CD4-positive, alpha-beta memory T cell (primary cell): Measurements from ENCODE around the gene RABGGTA. TPM values are rescaled to one million over a fixed set of nuclear protein-coding genes. Genes with fewer than 3 reads are reported as not detected.

Source experiments
- CTCF ChIA-PET: fragments of 350-600 bp; sonication (Branson Sonifier 250); formaldehyde crosslinking; loops from one replicate; lab custom pipeline; 2021; ENCODE audit warnings: inconsistent platforms; ENCODE audit not compliant: partially characterized antibody; lab: Charles Lee
- POLR2A ChIA-PET: fragments of 350-600 bp; sonication (Branson Sonifier 250); formaldehyde crosslinking; loops from one replicate; lab custom pipeline; 2021; ENCODE audit not compliant: partially characterized antibody; lab: Charles Lee
- DNase-seq, 5 donors: peaks; one replicate each; pipeline versions ENCODE4 v3.0.0 to v3.0.0-alpha.2; 2020 to 2022; ENCODE audit warnings: mixed read lengths in 1 of 5
- H3K27ac ChIP-seq: one replicate; pipeline ENCODE4 v1.7.0; 2013; ENCODE audit warnings: low read depth, low read length
- H3K27me3 ChIP-seq: 2 replicates; pipeline ENCODE4 v1.7.0; 2013; ENCODE audit warnings: mild to moderate bottlenecking, low read length, moderate library complexity; ENCODE audit not compliant: insufficient read depth
- H3K36me3 ChIP-seq: 2 replicates; pipeline ENCODE4 v1.7.0; 2013; ENCODE audit warnings: mild to moderate bottlenecking, low read length, moderate library complexity; ENCODE audit not compliant: insufficient read depth
- H3K4me1 ChIP-seq: 2 replicates; pipeline ENCODE4 v1.7.0; 2013; ENCODE audit warnings: mild to moderate bottlenecking, low read length, moderate library complexity; ENCODE audit not compliant: insufficient read depth
- H3K4me3 ChIP-seq, 2 donors: one replicate each; pipeline ENCODE4 v1.7.0; 2013; ENCODE audit warnings: low read length in 2 of 2, mild to moderate bottlenecking in 1 of 2
- H3K9me3 ChIP-seq, 2 donors: one replicate each; pipeline ENCODE4 v1.7.0; 2013; ENCODE audit warnings: low read length in 2 of 2, control low read depth in 1 of 2; ENCODE audit not compliant: control insufficient read depth in 1 of 2
- H3K27ac Mint-ChIP-seq, 7 donors: one replicate each; pipeline ENCODE4 v1.8.0; 2020 to 2021; ENCODE audit warnings: mixed read lengths in 7 of 7, mild to moderate bottlenecking in 6 of 7, inconsistent platforms in 3 of 7, moderate library complexity in 3 of 7
- H3K27me3 Mint-ChIP-seq, 2 donors: one replicate each; pipeline ENCODE4 v1.8.0; 2020 to 2021; ENCODE audit warnings: mixed read lengths in 2 of 2
- H3K36me3 Mint-ChIP-seq, 2 donors: one replicate each; pipeline ENCODE4 v1.8.0; 2020 to 2021; ENCODE audit warnings: mixed read lengths in 2 of 2, inconsistent platforms in 1 of 2, mild to moderate bottlenecking in 1 of 2
- H3K4me1 Mint-ChIP-seq, 4 donors: one replicate each; pipeline ENCODE4 v1.8.0; 2020 to 2021; ENCODE audit warnings: mixed read lengths in 4 of 4, mild to moderate bottlenecking in 1 of 4
- H3K4me3 Mint-ChIP-seq, 8 donors: one replicate each; pipeline ENCODE4 v1.8.0; 2020 to 2021; ENCODE audit warnings: mixed read lengths in 8 of 8, mild to moderate bottlenecking in 7 of 8, moderate library complexity in 6 of 8, inconsistent platforms in 3 of 8
- H3K9me3 Mint-ChIP-seq, 8 donors: one replicate each; pipeline ENCODE4 v1.8.0; 2020 to 2021; ENCODE audit warnings: mixed read lengths in 8 of 8, mild to moderate bottlenecking in 5 of 8, inconsistent platforms in 3 of 8, moderate library complexity in 1 of 8
- intact Hi-C: fragments of 100-400 bp; cut with micrococcal nuclease; formaldehyde crosslinking; loops from one replicate; pipeline ENCODE4 v1.15.1; 2023
- polyA plus RNA-seq, 2 donors: library from polyadenylated mRNA; unstranded; fragments of 300-500 nt; fragmentation: Illumina TruSeq; gene quantifications; one replicate each; pipeline ENCODE4 v1.2.3, GENCODE V29; 2021
- total RNA-seq, 2 experiments: library from RNA; stranded (reverse); gene quantifications; one replicate each; pipeline ENCODE4 v1.2.3, GENCODE V29; 2021

Gene RABGGTA
- total and polyA plus RNA-seq, 4 experiments from 2014 or later, result 22.9 to 62.5 (median 44.0) TPM

GRCh38 chr14:24273422-24273998, 2.1 kb upstream of the RABGGTA start:
- Histone ChIP-seq H3K4me1 (peaks cover 36% of the 10 kb centered on the region), H3K27ac (peak overlapping the region; percentile 58), H3K27me3 (no peaks in the 10 kb centered on the region), H3K36me3 (peaks cover 4% of the 10 kb centered on the region), H3K9me3 (no peaks in the 10 kb centered on the region), H3K4me3 (no peak overlapping the region)
- H3K9me3 Mint-ChIP-seq, result no peaks in the 10 kb centered on the region
- intact Hi-C loops, result no loop called here
- peak overlapping the region in 3 of 8 donors; percentile 32 to 59 (median 57) for H3K4me3 Mint-ChIP-seq
- no peaks in the 10 kb centered on the region for H3K27me3 Mint-ChIP-seq
- DNase-seq, result no peak
- peak overlapping the region; percentile 88 to 100 (median 98) for H3K27ac Mint-ChIP-seq
- H3K4me1 Mint-ChIP-seq, result peaks cover 32 to 62% (median 48%) of the 10 kb centered on the region in 4 donors
- H3K36me3 Mint-ChIP-seq, result peaks cover 9 to 13% of the 10 kb centered on the region in 2 donors
- ChIA-PET POLR2A (interaction anchor here (0.6 to 6.8 kb wide), 7 partner anchors 10 to 73 kb away, joined by 3 to 82 read pairs (median 3); partner anchors contain the start of genes CIDEB, DHRS1, LTB4R and LTB4R2), CTCF (interaction anchor here (1.0 to 3.9 kb wide), 9 partner anchors 22 to 159 kb away, joined by 3 to 23 read pairs (median 5); partner anchors contain the start of genes CIDEB, LTB4R and TINF2)

GRCh38 chr14:24272467-24272866, 1.1 kb upstream of the RABGGTA start:
- POLR2A ChIA-PET, result interaction anchor here (0.6 to 6.8 kb wide), 20 partner anchors 10 to 1170 kb away, joined by 3 to 128 read pairs (median 16); partner anchors contain the start of genes CBLN3, CHMP4A, CIDEB and DCAF11
- intact Hi-C loops, result no loop called here
- no peaks in the 10 kb centered on the region for H3K9me3 Mint-ChIP-seq

GRCh38 chr14:24271834-24272263, 452 bp upstream of the RABGGTA start:
- H3K27me3 ChIP-seq, result no peaks in the 10 kb centered on the region
- intact Hi-C loops, result loop anchor here (1.0 to 2.0 kb wide), 10 partner anchors 25 to 158 kb away; partner anchors contain the start of genes CBLN3, DCAF11, GMPR2 and KHNYN
- Mint-ChIP-seq H3K27ac (peak overlapping the region; percentile 91 to 100 (median 99)), H3K36me3 (peaks cover 16 to 25% of the 10 kb centered on the region in 2 donors), H3K9me3 (no peaks in the 10 kb centered on the region), H3K4me3 (peak overlapping the region; percentile 81 to 94 (median 90)), H3K4me1 (peaks cover 24 to 50% (median 42%) of the 10 kb centered on the region in 4 donors), H3K27me3 (no peaks in the 10 kb centered on the region)
- no peak for DNase-seq
- peaks cover 13% of the 10 kb centered on the region for H3K36me3 ChIP-seq
- peak overlapping the region; percentile 39 to 64 for H3K4me3 ChIP-seq
- H3K27ac ChIP-seq, result peak overlapping the region; percentile 94
- no peaks in the 10 kb centered on the region for H3K9me3 ChIP-seq
- ChIA-PET POLR2A (interaction anchor here (0.6 to 6.8 kb wide), 28 partner anchors 8 to 1169 kb away, joined by 3 to 128 read pairs (median 7); partner anchors contain the start of genes CBLN3, CHMP4A, CIDEB and DCAF11), CTCF (interaction anchor here (0.8 to 6.5 kb wide), 12 partner anchors 9 to 165 kb away, joined by 3 to 84 read pairs (median 14); partner anchors contain the start of genes CIDEB, DHRS1, LTB4R and LTB4R2)
- peaks cover 33% of the 10 kb centered on the region for H3K4me1 ChIP-seq

More at GRCh38 chr14:24272467-24272866, 1.1 kb upstream of the RABGGTA start:
- peaks cover 28 to 55% (median 44%) of the 10 kb centered on the region in 4 donors for H3K4me1 Mint-ChIP-seq
- no peak for DNase-seq
- H3K4me3 ChIP-seq, result peak overlapping the region in 1 of 2 donors; percentile 39
- H3K27ac ChIP-seq, result peak overlapping the region; percentile 94
- peaks cover 10 to 19% of the 10 kb centered on the region in 2 donors for H3K36me3 Mint-ChIP-seq
- peak overlapping the region in 7 of 8 donors; percentile 18 to 94 (median 83) for H3K4me3 Mint-ChIP-seq
- peaks cover 7% of the 10 kb centered on the region for H3K36me3 ChIP-seq
- no peaks in the 10 kb centered on the region for H3K27me3 ChIP-seq
- H3K9me3 ChIP-seq, result no peaks in the 10 kb centered on the region
- peak overlapping the region; percentile 91 to 100 (median 99) for H3K27ac Mint-ChIP-seq
- H3K4me1 ChIP-seq, result peaks cover 33% of the 10 kb centered on the region
- no peaks in the 10 kb centered on the region for H3K27me3 Mint-ChIP-seq
- CTCF ChIA-PET, result interaction anchor here (0.9 to 6.5 kb wide), 9 partner anchors 8 to 165 kb away, joined by 3 to 84 read pairs (median 17); partner anchors contain the start of genes CIDEB, DHRS1, LTB4R and LTB4R2

- Histone ChIP-seq H3K27me3 (no peaks in the 10 kb centered on the region), H3K4me1 (peaks cover 33% of the 10 kb centered on the region), H3K27ac (peak overlapping the region; percentile 94), H3K36me3 (peaks cover 24% of the 10 kb centered on the region), H3K9me3 (no peaks in the 10 kb centered on the region), H3K4me3 (peak overlapping the region; percentile 86 to 91)
- intact Hi-C loops, result loop anchor here (1.0 to 2.0 kb wide), 10 partner anchors 23 to 159 kb away; partner anchors contain the start of genes CBLN3, DCAF11, GMPR2 and KHNYN
- peaks cover 27 to 37% of the 10 kb centered on the region in 2 donors for H3K36me3 Mint-ChIP-seq
- no peak for DNase-seq
- no peaks in the 10 kb centered on the region for H3K9me3 Mint-ChIP-seq
- CTCF ChIA-PET, result interaction anchor here (0.6 to 6.5 kb wide), 18 partner anchors 10 to 166 kb away, joined by 3 to 84 read pairs (median 5); partner anchors contain the start of genes CIDEB, DHRS1, IPO4 and IRF9
- peak overlapping the region; percentile 91 to 100 (median 96) for H3K27ac Mint-ChIP-seq
- POLR2A ChIA-PET, result interaction anchor here (0.7 to 6.8 kb wide), 26 partner anchors 10 to 189 kb away, joined by 3 to 128 read pairs (median 8); partner anchors contain the start of genes CBLN3, CHMP4A, CIDEB and DCAF11
- peak overlapping the region; percentile 90 to 95 (median 91) for H3K4me3 Mint-ChIP-seq
- peaks cover 24 to 46% (median 39%) of the 10 kb centered on the region in 4 donors for H3K4me1 Mint-ChIP-seq
- H3K27me3 Mint-ChIP-seq, result no peaks in the 10 kb centered on the region
Observed at GRCh38 chr14:24270537-24271133, 762 bp downstream of the RABGGTA start.

- peak overlapping the region; percentile 94 for H3K27ac ChIP-seq
- Mint-ChIP-seq H3K4me1 (peaks cover 24 to 46% (median 38%) of the 10 kb centered on the region in 4 donors), H3K27ac (peak overlapping the region in 5 of 7 donors; percentile 66 to 100 (median 96)), H3K36me3 (peaks cover 28 to 40% of the 10 kb centered on the region in 2 donors), H3K4me3 (peak overlapping the region; percentile 13 to 95 (median 91)), H3K9me3 (no peaks in the 10 kb centered on the region), H3K27me3 (no peaks in the 10 kb centered on the region)
- H3K36me3 ChIP-seq, result peaks cover 26% of the 10 kb centered on the region
- intact Hi-C loops, result loop anchor here (2.0 kb wide), 1 partner anchor 75 kb away; the partner anchor contains the start of gene TM9SF1
- H3K9me3 ChIP-seq, result no peaks in the 10 kb centered on the region
- no peak overlapping the region for H3K4me3 ChIP-seq
- DNase-seq, result peak in 1 of 5 donors; percentile 43
- POLR2A ChIA-PET, result interaction anchor here (0.7 to 6.8 kb wide), 21 partner anchors 10 to 172 kb away, joined by 3 to 128 read pairs (median 16); partner anchors contain the start of genes CBLN3, CHMP4A, CIDEB and DCAF11
- peaks cover 33% of the 10 kb centered on the region for H3K4me1 ChIP-seq
- no peaks in the 10 kb centered on the region for H3K27me3 ChIP-seq
- CTCF ChIA-PET, result interaction anchor here (0.8 to 6.5 kb wide), 13 partner anchors 8 to 167 kb away, joined by 3 to 84 read pairs (median 7); partner anchors contain the start of genes CIDEB, DHRS1, IPO4 and LTB4R
Observed at GRCh38 chr14:24269910-24270536, 1.4 kb downstream of the RABGGTA start.

GRCh38 chr14:24269368-24269767, 2.0 kb downstream of the RABGGTA start:
- H3K27ac ChIP-seq, result no peak overlapping the region
- Mint-ChIP-seq H3K27ac (peak overlapping the region in 4 of 7 donors; percentile 15 to 56 (median 48)), H3K9me3 (no peaks in the 10 kb centered on the region), H3K27me3 (no peaks in the 10 kb centered on the region), H3K36me3 (peaks cover 34 to 45% of the 10 kb centered on the region in 2 donors), H3K4me3 (peak overlapping the region in 3 of 8 donors; percentile 10 to 70 (median 61)), H3K4me1 (peaks cover 24 to 45% (median 37%) of the 10 kb centered on the region in 4 donors)
- H3K36me3 ChIP-seq, result peaks cover 26% of the 10 kb centered on the region
- peaks cover 30% of the 10 kb centered on the region for H3K4me1 ChIP-seq
- ChIA-PET POLR2A (interaction anchor here (0.7 to 6.8 kb wide), 10 partner anchors 27 to 173 kb away, joined by 3 to 128 read pairs (median 24); partner anchors contain the start of genes CHMP4A, CIDEB, DHRS1 and LTB4R), CTCF (interaction anchor here (0.8 to 6.5 kb wide), 10 partner anchors 9 to 167 kb away, joined by 3 to 84 read pairs (median 4); partner anchors contain the start of genes CIDEB, DHRS1, LTB4R and LTB4R2)
- H3K9me3 ChIP-seq, result no peaks in the 10 kb centered on the region
- DNase-seq, result no peak
- H3K27me3 ChIP-seq, result no peaks in the 10 kb centered on the region
- intact Hi-C loops, result no loop called here
- H3K4me3 ChIP-seq, result no peak overlapping the region
